OCI-LY7 (cell line): ENCODE results near the gene LPP. TPM values are rescaled to one million over a fixed set of nuclear protein-coding genes. Genes with fewer than 3 reads are reported as not detected.

Experiments used
- BruUV-seq: library from RNA; stranded (reverse); fragments of 400-500 nt; replicated peaks from 2 replicates; lab custom pipeline; 2021; lab: Mats Ljungman, UMichigan
- CTCF ChIA-PET: fragments of 300-600 bp; sonication (Branson Sonifier 250); formaldehyde crosslinking; loops from one replicate; lab custom pipeline; 2022; ENCODE audit warnings: antibody characterized with exemption; ENCODE audit not compliant: unreplicated experiment; lab: Charles Lee
- POLR2A ChIA-PET: fragments of 300-600 bp; sonication (Branson Sonifier 250); formaldehyde crosslinking; loops from one replicate; lab custom pipeline; 2022; ENCODE audit warnings: antibody characterized with exemption; lab: Charles Lee
- DNase-seq: peaks from one replicate; pipeline ENCODE4 v3.0.0-alpha.2; 2015; ENCODE audit warnings: low spot score
- H2AFZ ChIP-seq: fragments of 200-600 bp; sonication (generic), shearing (Covaris generic); 2 replicates; pipeline ENCODE4 v1.6.1; 2014; ENCODE audit warnings: mild to moderate bottlenecking, antibody characterized with exemption, low read length, moderate library complexity
- H3K27ac ChIP-seq: fragments of 200-600 bp; sonication (generic); 2 replicates; pipeline ENCODE4 v1.5.1; 2014; ENCODE audit warnings: mixed run types, low read depth, mild to moderate bottlenecking, moderate library complexity, low read length, inconsistent platforms; ENCODE audit not compliant: poor library complexity, severe bottlenecking
- H3K36me3 ChIP-seq: fragments of 200-600 bp; sonication (generic); 2 replicates; pipeline ENCODE4 v1.6.1; 2014; ENCODE audit warnings: mild to moderate bottlenecking, antibody characterized with exemption, low read length, moderate library complexity, mixed read lengths; ENCODE audit not compliant: insufficient read depth
- H3K4me1 ChIP-seq: fragments of 200-600 bp; sonication (generic); 2 replicates; pipeline ENCODE4 v1.5.1; 2014; ENCODE audit warnings: mild to moderate bottlenecking, low read length; ENCODE audit not compliant: insufficient read depth, poor library complexity, severe bottlenecking
- H3K4me2 ChIP-seq: fragments of 200-600 bp; sonication (generic); 2 replicates; pipeline ENCODE4 v1.6.1; 2014; ENCODE audit warnings: mild to moderate bottlenecking, low read length
- H3K4me3 ChIP-seq: fragments of 200-600 bp; sonication (generic); 2 replicates; pipeline ENCODE4 v1.5.1; 2014; ENCODE audit warnings: mild to moderate bottlenecking, low read depth, low read length; ENCODE audit not compliant: poor library complexity, severe bottlenecking
- H3K79me2 ChIP-seq: fragments of 200-600 bp; sonication (generic); 2 replicates; pipeline ENCODE4 v1.6.1; 2016; ENCODE audit warnings: low read depth, mild to moderate bottlenecking, low read length, moderate library complexity, mixed read lengths; ENCODE audit not compliant: insufficient read depth
- H3K9me2 ChIP-seq: fragments of 200-600 bp; sonication (generic); 2 replicates; pipeline ENCODE4 v1.6.1; 2016; ENCODE audit warnings: mild to moderate bottlenecking, low read length, mixed read lengths; ENCODE audit not compliant: insufficient read depth
- H3K9me3 ChIP-seq: fragments of 200-600 bp; sonication (generic); 2 replicates; pipeline ENCODE4 v1.6.1; 2014; ENCODE audit warnings: mild to moderate bottlenecking, mixed run types, low read length, mixed read lengths
- H4K20me1 ChIP-seq: fragments of 200-600 bp; sonication (generic); 2 replicates; pipeline ENCODE4 v1.6.1; 2014; ENCODE audit warnings: mild to moderate bottlenecking, antibody characterized with exemption, low read length, moderate library complexity, mixed read lengths; ENCODE audit not compliant: insufficient read depth
- EZH2phosphoT487 ChIP-seq: fragments of 200-600 bp; sonication (generic); IDR thresholded peaks from 2 replicates; pipeline ENCODE4 v1.6.1; 2018; ENCODE audit warnings: low read depth, borderline replicate concordance, mild to moderate bottlenecking, mixed run types, antibody characterized with exemption, low read length, moderate library complexity, mixed read lengths
- intact Hi-C: fragments of 100-400 bp; cut with micrococcal nuclease; formaldehyde crosslinking; loops from one replicate; pipeline ENCODE4 v1.10.0; 2022; ENCODE audit not compliant: unreplicated experiment
- total RNA-seq, 2 experiments: library from RNA; depleted of rRNA in 1 of 2; stranded (reverse); fragments of >200 nt in 1 of 2; shearing (Covaris generic) in 1 of 2; gene quantifications; 2 replicates each; pipeline ENCODE4 v1.2.3, GENCODE V29; 2014 to 2022
- TF ChIP-seq, protein P1 (sequence below): fragments of 200-600 bp; sonication (generic); conservative IDR thresholded peaks from 2 replicates; pipeline ENCODE4 v1.5.1; 2014; ENCODE audit warnings: mild to moderate bottlenecking, antibody characterized with exemption, low read length, moderate library complexity, mixed read lengths

LPP gene
- total RNA-seq, 2 experiments from 2014 or later = 10.9 to 119 TPM

DNA sequence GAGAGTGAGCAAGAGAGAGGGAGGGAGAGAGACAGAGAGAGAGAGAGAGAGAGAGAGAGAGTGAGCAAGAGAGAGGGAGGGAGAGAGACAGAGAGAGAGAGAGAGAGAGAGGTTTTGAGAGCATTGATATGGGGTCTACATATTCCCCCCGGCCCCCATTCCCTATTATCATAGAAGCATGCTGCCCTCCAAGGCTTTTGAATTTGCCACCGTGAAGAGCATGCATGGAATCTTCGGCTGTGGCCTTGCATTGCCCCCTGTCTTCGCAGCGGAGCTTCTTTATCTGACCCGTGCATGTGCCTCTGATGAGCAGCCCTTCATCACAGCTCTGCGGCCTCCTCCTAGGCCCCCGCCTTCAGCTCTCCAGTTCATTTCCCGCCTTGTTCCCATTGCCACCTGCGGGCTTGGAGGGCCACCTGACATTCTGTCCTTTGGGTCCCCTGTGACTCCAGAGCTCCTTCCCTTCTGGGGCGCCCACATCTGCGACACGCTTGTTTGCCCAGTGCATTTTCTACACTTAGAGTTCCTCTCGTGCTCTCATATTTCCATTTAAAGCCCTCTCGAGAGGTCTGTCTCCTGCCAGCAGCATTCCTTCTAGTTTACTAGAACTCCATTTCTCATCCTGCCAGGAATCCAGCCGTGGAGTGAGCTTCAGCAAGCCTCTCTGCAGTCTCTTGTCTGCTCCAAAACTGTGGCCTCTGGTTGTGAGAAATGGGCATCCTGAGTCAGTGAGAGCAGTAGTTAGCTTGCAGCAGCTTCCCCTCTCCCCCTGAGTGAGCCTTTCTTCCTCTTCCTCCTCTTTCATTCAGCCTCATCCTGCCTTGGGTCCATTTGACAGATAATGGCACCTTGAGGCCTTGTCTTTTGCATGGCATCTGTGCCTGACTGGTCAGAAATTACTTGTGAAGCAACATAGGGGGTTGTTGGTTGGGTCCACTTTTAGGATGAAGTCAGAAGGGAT lies 25.3 kb downstream of the LPP start:
- CTCF ChIA-PET = no interaction called here
- H3K36me3 ChIP-seq = no peaks in the 10 kb centered on the region
- intact Hi-C loops = no loop called here
- H3K9me2 ChIP-seq = no peaks in the 10 kb centered on the region
- peak; percentile 66 for DNase-seq
- H2AFZ ChIP-seq = peak overlapping the region; percentile 30; the same call in 1 of the 2 replicates
- TF ChIP-seq EZH2phosphoT487 = no peak
- TF ChIP-seq, protein P1, sequence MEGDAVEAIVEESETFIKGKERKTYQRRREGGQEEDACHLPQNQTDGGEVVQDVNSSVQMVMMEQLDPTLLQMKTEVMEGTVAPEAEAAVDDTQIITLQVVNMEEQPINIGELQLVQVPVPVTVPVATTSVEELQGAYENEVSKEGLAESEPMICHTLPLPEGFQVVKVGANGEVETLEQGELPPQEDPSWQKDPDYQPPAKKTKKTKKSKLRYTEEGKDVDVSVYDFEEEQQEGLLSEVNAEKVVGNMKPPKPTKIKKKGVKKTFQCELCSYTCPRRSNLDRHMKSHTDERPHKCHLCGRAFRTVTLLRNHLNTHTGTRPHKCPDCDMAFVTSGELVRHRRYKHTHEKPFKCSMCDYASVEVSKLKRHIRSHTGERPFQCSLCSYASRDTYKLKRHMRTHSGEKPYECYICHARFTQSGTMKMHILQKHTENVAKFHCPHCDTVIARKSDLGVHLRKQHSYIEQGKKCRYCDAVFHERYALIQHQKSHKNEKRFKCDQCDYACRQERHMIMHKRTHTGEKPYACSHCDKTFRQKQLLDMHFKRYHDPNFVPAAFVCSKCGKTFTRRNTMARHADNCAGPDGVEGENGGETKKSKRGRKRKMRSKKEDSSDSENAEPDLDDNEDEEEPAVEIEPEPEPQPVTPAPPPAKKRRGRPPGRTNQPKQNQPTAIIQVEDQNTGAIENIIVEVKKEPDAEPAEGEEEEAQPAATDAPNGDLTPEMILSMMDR = no peak
- H3K9me3 ChIP-seq = no peaks in the 10 kb centered on the region
- peak overlapping the region; percentile 40 for H3K27ac ChIP-seq
- POLR2A ChIA-PET = interaction anchor here (0.5 to 1.4 kb wide), 4 partner anchors 14 to 442 kb away, joined by 3 to 4 read pairs (median 3); no protein-coding TSS in a partner anchor
- H3K79me2 ChIP-seq = no peaks in the 10 kb centered on the region
- BruUV-seq = no TSS peak
- peaks cover 64% of the 10 kb centered on the region for H3K4me1 ChIP-seq
- H3K4me3 ChIP-seq = no peak overlapping the region
- peak overlapping the region; percentile 40 for H3K4me2 ChIP-seq
- H4K20me1 ChIP-seq = no peaks in the 10 kb centered on the region

DNA sequence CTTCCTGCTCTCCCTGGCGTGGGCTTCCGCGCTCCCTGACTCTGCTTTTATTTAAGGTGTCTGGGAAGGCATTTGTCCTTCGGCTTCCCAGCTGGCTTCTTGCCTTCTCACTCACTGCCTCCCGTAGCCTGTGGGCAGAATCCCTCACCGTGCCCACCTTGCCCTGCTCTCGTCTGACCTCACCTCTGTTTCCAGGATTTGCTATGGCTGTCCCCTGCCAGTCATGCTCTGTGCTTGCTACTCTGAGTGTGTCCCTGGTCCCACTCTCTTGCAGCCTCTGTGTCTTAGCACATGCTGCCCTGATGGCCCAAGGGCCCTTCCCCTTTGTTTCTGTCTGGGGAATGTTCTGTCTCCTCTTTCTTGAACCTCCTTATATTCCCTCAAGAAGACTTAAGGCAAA lies 26.2 kb downstream of the LPP start:
- TF ChIP-seq EZH2phosphoT487 = no peak
- TF ChIP-seq, protein P1 = no peak
- no peaks in the 10 kb centered on the region for H3K79me2 ChIP-seq
- no peaks in the 10 kb centered on the region for H4K20me1 ChIP-seq
- no peak overlapping the region for H3K27ac ChIP-seq
- H3K4me3 ChIP-seq = no peak overlapping the region
- no peak for DNase-seq
- H3K36me3 ChIP-seq = no peaks in the 10 kb centered on the region
- no peaks in the 10 kb centered on the region for H3K9me2 ChIP-seq
- peak overlapping the region; percentile 40 for H3K4me2 ChIP-seq
- intact Hi-C loops = no loop called here
- peaks cover 55% of the 10 kb centered on the region for H3K4me1 ChIP-seq
- H2AFZ ChIP-seq = peak overlapping the region; percentile 30; the same call in 1 of the 2 replicates
- BruUV-seq = no TSS peak
- ChIA-PET CTCF (no interaction called here), POLR2A (interaction anchor here (1.0 to 1.4 kb wide), 3 partner anchors 15 to 29 kb away, joined by 3 to 4 read pairs (median 3); no protein-coding TSS in a partner anchor)
- no peaks in the 10 kb centered on the region for H3K9me3 ChIP-seq
